Rectal smooth muscle tissue (tissue), 1 donor: ENCODE measurements around the gene RPTN.

Source experiments
- H3K27ac ChIP-seq: one replicate; pipeline ENCODE4 v1.7.0; 2013; ENCODE audit warnings: low read depth, low read length, inconsistent platforms
- H3K27me3 ChIP-seq: one replicate; pipeline ENCODE4 v1.7.0; 2013; ENCODE audit warnings: low read length; ENCODE audit not compliant: control insufficient read depth, insufficient read depth
- H3K36me3 ChIP-seq: one replicate; pipeline ENCODE4 v1.7.0; 2013; ENCODE audit warnings: low read length; ENCODE audit not compliant: control insufficient read depth, insufficient read depth
- H3K4me1 ChIP-seq: one replicate; pipeline ENCODE4 v1.7.0; 2013; ENCODE audit warnings: low read length; ENCODE audit not compliant: control insufficient read depth, insufficient read depth
- H3K4me3 ChIP-seq: one replicate; pipeline ENCODE4 v1.7.0; 2013; ENCODE audit warnings: low read length
- H3K9ac ChIP-seq: one replicate; pipeline ENCODE4 v1.7.0; 2013; ENCODE audit warnings: low read length

The RPTN gene

GRCh38 chr1:152182944-152183361 is 23.9 kb upstream of the RPTN start:
- Histone ChIP-seq H3K27me3 (no peaks in the 10 kb centered on the region), H3K36me3 (no peaks in the 10 kb centered on the region), H3K9ac (no peak overlapping the region), H3K4me3 (no peak overlapping the region), H3K4me1 (no peaks in the 10 kb centered on the region), H3K27ac (no peak overlapping the region)

DNA sequence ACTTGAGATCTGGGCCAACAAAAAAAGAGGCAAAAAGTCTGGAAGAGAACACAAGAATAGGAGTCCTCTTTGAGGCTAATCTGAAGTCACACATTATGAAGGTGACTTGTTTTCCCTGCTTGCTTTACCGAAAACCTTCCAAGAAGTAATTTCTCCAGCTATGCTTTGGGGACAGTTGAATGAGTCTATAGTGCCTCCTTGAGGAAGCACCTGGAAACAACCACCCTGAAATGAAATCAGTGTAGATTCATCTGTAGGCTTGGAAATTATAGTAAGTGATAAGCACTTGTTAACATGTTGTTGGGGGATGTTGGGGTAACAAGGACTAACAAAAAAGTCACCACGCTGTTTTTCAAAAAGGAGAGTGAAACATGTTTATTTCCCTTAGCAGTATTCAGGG is 23.4 kb upstream of the RPTN start:
- H3K27ac ChIP-seq = no peak overlapping the region
- no peaks in the 10 kb centered on the region for H3K36me3 ChIP-seq
- no peak overlapping the region for H3K9ac ChIP-seq
- no peaks in the 10 kb centered on the region for H3K4me1 ChIP-seq
- no peak overlapping the region for H3K4me3 ChIP-seq
- no peaks in the 10 kb centered on the region for H3K27me3 ChIP-seq

DNA sequence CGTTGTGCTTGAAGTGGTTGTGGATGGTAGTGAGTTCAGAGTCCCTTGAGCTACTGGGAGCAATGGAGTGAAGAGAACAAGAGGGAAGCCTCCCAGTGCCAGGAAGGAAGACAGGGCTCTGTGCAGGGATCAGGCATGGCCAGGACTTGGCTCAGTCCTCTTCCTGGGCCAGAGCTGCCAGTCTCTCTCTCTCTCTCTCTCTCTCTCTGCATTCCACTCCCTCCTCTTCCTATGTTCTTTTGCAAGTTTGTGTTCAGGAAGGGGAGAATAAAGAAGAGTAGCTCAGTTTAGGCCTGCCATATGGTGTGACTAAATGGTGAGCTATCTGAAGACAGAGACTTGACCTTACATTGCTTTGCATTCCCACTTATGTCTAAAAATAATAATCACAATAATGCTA is 20.5 kb upstream of the RPTN start:
- H3K4me3 ChIP-seq = no peak overlapping the region
- no peaks in the 10 kb centered on the region for H3K4me1 ChIP-seq
- no peak overlapping the region for H3K27ac ChIP-seq
- H3K9ac ChIP-seq = no peak overlapping the region
- no peaks in the 10 kb centered on the region for H3K36me3 ChIP-seq
- H3K27me3 ChIP-seq = no peaks in the 10 kb centered on the region

- Histone ChIP-seq H3K4me3 (no peak overlapping the region), H3K27me3 (no peaks in the 10 kb centered on the region), H3K9ac (no peak overlapping the region), H3K4me1 (no peaks in the 10 kb centered on the region), H3K36me3 (no peaks in the 10 kb centered on the region), H3K27ac (no peak overlapping the region)
These were observed 11.4 kb upstream of the RPTN start for GRCh38 chr1:152170287-152170905.

DNA sequence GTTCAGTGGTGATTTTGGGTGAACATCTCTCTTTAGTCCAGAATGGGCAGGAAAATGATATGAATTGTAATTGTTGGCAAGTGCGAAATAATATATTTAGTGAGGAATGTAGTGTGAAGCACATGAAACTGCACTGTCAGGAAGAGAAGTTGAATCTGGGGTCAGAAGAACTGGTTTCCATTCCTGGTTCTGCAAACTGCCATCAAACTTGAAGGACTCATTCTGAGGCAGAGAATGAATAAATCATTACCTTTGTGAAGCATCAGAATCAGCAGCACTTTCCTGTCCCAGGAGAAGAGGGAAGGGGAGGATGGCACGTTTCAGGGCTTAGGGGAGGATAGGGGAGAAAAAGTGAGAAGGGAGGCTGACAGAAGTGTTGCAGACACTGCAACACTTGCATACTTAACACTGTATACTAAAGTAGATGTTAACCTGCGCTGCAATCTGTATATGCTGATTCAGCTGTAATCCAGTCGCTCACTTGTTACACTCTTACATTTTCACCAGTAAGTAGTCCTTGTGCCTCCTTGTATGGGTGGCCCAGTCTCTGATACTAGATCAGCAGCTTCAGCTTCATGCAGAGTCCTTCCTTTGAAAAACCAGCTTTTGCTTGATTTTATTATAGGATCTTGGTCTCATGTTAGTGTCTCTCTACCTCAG is 10.5 kb upstream of the RPTN start:
- no peak overlapping the region for H3K9ac ChIP-seq
- H3K27ac ChIP-seq = no peak overlapping the region

DNA sequence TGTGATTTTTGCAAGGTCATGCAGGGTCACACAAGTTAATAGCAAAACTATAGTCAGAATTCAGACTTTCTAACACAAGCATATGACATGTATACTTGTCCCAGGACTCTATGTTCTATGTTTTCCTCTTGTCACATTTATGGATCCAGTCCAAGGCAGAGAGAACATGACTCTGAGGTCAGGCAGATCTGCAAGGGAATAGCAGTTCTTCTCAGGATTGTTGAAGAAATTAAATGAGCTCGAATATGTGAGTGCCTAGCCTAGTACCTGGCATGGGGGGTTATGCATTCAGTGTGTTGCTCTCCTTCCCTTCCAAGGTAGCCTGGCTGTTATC is 9.5 kb upstream of the RPTN start:
- Histone ChIP-seq H3K4me1 (no peaks in the 10 kb centered on the region), H3K27ac (no peak overlapping the region), H3K9ac (no peak overlapping the region), H3K4me3 (no peak overlapping the region), H3K36me3 (no peaks in the 10 kb centered on the region), H3K27me3 (no peaks in the 10 kb centered on the region)

More for the DNA sequence above, 10.5 kb upstream of the RPTN start:
- H3K36me3 ChIP-seq = no peaks in the 10 kb centered on the region
- H3K4me1 ChIP-seq = no peaks in the 10 kb centered on the region
- no peaks in the 10 kb centered on the region for H3K27me3 ChIP-seq
- H3K4me3 ChIP-seq = no peak overlapping the region

- Histone ChIP-seq H3K9ac (no peak overlapping the region), H3K4me3 (no peak overlapping the region), H3K27ac (no peak overlapping the region), H3K4me1 (no peaks in the 10 kb centered on the region), H3K27me3 (no peaks in the 10 kb centered on the region), H3K36me3 (no peaks in the 10 kb centered on the region)
These were observed 9.0 kb upstream of the RPTN start for GRCh38 chr1:152167835-152168534.

DNA sequence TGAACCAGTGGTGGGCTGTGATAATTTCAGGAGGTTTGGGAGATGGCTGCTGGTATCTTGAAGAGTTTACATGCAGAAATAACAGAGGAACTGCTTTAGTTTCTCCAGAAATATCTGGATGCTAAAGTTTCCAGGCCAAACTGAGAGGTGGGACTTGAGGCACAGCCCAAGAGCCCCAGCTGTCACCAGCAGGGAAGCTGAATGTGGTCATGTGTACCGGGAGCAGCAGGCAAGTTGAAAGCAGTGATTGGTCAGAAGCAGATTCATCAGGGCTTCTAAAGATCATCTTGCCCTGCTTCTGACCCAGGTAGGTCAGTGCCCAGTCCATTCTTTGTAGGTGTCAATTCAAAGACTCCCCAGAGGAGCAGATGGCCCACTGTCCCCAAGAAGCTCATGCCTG is 7.9 kb upstream of the RPTN start:
- Histone ChIP-seq H3K9ac (no peak overlapping the region), H3K4me3 (no peak overlapping the region), H3K36me3 (no peaks in the 10 kb centered on the region), H3K4me1 (no peaks in the 10 kb centered on the region), H3K27ac (no peak overlapping the region), H3K27me3 (no peaks in the 10 kb centered on the region)

DNA sequence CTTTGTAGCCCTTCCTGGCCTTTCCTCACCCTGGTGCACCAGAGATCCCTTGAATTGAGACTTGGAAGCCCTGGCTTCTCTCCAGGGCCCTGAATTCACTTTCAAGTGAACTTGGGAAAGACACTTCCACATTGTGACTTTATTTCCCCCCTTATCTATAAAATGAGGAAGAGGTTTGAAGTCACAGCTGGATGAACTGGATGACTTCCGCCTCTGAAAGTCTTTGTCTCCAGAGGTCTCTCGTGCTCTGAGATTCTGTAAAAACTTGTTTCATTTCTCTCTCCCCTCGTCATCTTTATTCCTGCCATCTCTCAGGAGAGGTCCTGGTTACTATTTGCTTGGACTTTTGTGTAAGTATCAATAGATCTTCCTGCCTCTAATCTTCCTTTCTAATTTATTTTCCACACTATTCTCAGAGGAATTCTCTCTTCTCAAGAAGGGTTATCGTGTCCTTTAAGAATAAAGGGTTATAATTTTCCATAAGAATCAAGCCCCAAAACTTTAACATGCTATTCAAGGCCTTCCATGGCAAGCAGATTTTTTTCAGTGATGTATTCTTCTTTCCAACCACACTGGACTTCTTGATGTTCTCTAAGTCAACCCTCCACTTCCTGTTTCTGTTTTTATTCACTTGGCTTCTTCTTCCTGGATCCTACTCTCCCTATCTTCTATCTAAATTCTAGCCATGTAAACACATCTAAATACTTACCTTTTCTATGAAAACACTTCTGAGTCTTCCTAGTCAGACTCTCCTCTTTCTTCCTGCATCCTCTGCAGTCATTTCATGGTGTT is 6.5 kb upstream of the RPTN start:
- Histone ChIP-seq H3K27me3 (no peaks in the 10 kb centered on the region), H3K4me1 (no peaks in the 10 kb centered on the region), H3K36me3 (no peaks in the 10 kb centered on the region), H3K4me3 (no peak overlapping the region), H3K27ac (no peak overlapping the region), H3K9ac (no peak overlapping the region)

GRCh38 chr1:152164517-152165136 is 5.6 kb upstream of the RPTN start:
- no peak overlapping the region for H3K4me3 ChIP-seq
- no peaks in the 10 kb centered on the region for H3K4me1 ChIP-seq
- no peak overlapping the region for H3K9ac ChIP-seq
- H3K27me3 ChIP-seq = no peaks in the 10 kb centered on the region
- no peaks in the 10 kb centered on the region for H3K36me3 ChIP-seq
- H3K27ac ChIP-seq = no peak overlapping the region

DNA sequence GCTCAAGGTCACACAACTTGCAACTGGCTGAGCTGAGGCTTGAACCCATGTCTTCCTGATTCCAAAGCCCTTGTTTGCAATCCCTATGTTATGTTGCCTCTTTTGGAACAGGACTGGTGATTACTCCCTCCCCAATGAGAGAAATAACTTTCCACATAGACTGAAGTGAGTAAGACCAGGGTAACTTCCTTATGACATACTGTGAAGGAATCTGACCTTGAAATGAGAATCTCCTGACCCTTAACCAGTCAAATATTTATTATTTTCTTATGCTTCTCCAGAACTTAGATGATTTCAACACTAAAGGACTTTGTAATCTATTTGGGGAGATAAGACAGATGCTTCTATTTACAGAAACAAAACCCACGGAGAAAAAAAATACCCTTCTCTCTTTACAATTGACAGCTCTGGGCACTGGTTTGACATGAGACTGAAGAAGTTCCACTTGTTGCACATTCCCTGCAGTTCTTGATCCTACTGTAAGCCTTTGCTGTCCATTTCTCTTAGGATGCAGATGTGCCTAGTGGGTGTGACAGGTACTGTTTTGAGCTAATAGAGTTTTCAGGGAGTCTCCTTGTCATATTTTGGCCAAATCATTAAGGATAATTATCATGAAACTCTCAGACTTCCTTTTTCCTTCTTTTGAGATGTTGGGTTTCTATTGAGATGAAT is 3.9 kb upstream of the RPTN start:
- Histone ChIP-seq H3K4me3 (no peak overlapping the region), H3K9ac (no peak overlapping the region), H3K27ac (no peak overlapping the region)

DNA sequence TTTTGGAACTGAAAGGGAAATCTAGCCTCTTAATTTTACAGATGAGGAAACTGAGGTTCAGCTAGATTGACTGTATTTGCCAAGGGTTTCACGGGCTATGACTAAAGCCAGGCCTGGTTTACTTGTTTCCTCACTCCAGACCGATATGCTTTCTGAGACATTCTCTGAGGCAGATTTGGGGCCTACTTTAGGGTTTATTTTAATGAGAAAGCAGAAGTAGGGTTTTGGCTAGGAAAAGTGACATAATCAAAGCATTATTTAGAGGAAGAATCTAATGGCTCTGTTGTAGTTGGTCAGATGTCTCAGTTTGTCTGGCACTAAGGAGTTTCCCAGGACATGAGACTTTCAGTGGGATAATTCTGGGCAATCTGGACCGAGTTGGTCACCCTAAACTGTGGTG is 1.5 kb upstream of the RPTN start:
- no peak overlapping the region for H3K4me3 ChIP-seq
- H3K27me3 ChIP-seq = no peaks in the 10 kb centered on the region
- no peak overlapping the region for H3K27ac ChIP-seq
- H3K4me1 ChIP-seq = no peaks in the 10 kb centered on the region
- no peaks in the 10 kb centered on the region for H3K36me3 ChIP-seq
- H3K9ac ChIP-seq = no peak overlapping the region

More for the DNA sequence above, 3.9 kb upstream of the RPTN start:
- H3K4me1 ChIP-seq = no peaks in the 10 kb centered on the region
- no peaks in the 10 kb centered on the region for H3K27me3 ChIP-seq
- no peaks in the 10 kb centered on the region for H3K36me3 ChIP-seq
